Activated naive CD4-positive, alpha-beta T cell treated with anti-CD3 and anti-CD28 coated beads for 36 hours (primary cell): ENCODE measurements around the gene KCNMA1. TPM values are rescaled to one million over a fixed set of nuclear protein-coding genes. Genes with fewer than 3 reads are reported as not detected.

Experiments used
- CTCF ChIA-PET: fragments of 350-600 bp; sonication (Branson Sonifier 250); formaldehyde crosslinking; loops from one replicate; lab custom pipeline; 2021; ENCODE audit warnings: antibody characterized with exemption; lab: Charles Lee
- DNase-seq: peaks from one replicate; pipeline ENCODE4 v3.0.0-alpha.2; 2020
- H3K27ac Mint-ChIP-seq: one replicate; pipeline ENCODE4 v1.8.0; 2021; ENCODE audit warnings: mild to moderate bottlenecking, mixed read lengths
- H3K27me3 Mint-ChIP-seq: one replicate; pipeline ENCODE4 v1.8.0; 2021; ENCODE audit warnings: low read depth, mixed read lengths
- H3K36me3 Mint-ChIP-seq: one replicate; pipeline ENCODE4 v1.8.0; 2021; ENCODE audit warnings: low read depth, mixed read lengths
- H3K4me1 Mint-ChIP-seq: one replicate; pipeline ENCODE4 v1.8.0; 2021; ENCODE audit warnings: low read depth, mixed read lengths
- H3K4me3 Mint-ChIP-seq: one replicate; pipeline ENCODE4 v1.8.0; 2021; ENCODE audit warnings: mild to moderate bottlenecking, moderate library complexity, mixed read lengths
- H3K9me3 Mint-ChIP-seq: one replicate; pipeline ENCODE4 v1.8.0; 2021; ENCODE audit warnings: mixed read lengths
- intact Hi-C: fragments of 100-400 bp; cut with micrococcal nuclease; formaldehyde crosslinking; loops from one replicate; pipeline ENCODE4 v1.15.1; 2023
- total RNA-seq, 2 experiments: library from RNA; stranded (reverse); gene quantifications; one replicate each; pipeline ENCODE4 v1.2.3, GENCODE V29; 2021

Gene KCNMA1
- total RNA-seq, 2 experiments from 2014 or later: not detected

DNA sequence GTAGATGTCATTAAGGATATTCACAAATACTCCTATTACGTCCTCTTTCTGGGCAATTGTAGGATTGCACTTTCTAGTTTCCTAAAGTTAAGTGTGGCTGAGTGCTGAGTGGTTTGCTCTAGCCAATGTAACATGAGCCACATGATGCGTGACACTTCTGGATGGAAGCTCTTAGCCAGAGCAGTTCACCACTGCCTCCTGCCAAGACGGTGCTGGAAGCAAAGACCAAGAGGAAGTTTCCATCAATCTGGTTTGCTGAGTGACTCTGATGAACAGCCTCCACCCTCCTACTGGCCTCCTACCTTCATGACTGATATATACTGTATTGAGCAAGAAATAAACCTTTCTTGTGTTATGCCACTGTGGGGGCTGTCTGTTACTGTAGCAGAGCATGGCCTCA lies 318.1 kb downstream of the KCNMA1 start:
- CTCF ChIA-PET: no interaction called here
- Mint-ChIP-seq H3K36me3 (no peaks in the 10 kb centered on the region), H3K4me1 (no peaks in the 10 kb centered on the region), H3K9me3 (no peaks in the 10 kb centered on the region), H3K4me3 (no peak overlapping the region), H3K27me3 (no peaks in the 10 kb centered on the region), H3K27ac (no peak overlapping the region)
- intact Hi-C loops: no loop called here
- no peak for DNase-seq

DNA sequence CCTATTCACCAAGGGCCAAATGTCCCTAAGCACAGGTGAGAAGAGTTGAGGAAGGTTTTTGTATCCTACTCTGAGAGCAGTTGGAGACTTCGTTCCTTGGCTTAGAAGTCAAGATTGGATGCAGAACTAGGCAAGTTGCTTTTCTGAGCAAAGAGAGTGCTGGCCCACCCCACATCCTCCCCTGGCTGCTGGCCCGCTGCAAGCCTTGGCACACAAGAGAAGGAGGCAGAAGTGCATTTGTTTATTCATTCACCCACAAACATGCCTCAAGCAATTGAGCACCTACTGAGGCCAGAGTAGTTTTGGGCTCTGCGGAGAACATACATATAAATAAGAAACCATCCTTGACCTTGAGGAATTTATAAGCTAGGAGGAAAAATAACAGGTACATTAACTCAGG lies 318.9 kb downstream of the KCNMA1 start:
- H3K4me1 Mint-ChIP-seq: no peaks in the 10 kb centered on the region
- no peaks in the 10 kb centered on the region for H3K9me3 Mint-ChIP-seq
- H3K36me3 Mint-ChIP-seq: no peaks in the 10 kb centered on the region
- H3K27ac Mint-ChIP-seq: no peak overlapping the region
- CTCF ChIA-PET: no interaction called here
- no peak overlapping the region for H3K4me3 Mint-ChIP-seq
- intact Hi-C loops: no loop called here
- DNase-seq: no peak
- H3K27me3 Mint-ChIP-seq: no peaks in the 10 kb centered on the region

DNA sequence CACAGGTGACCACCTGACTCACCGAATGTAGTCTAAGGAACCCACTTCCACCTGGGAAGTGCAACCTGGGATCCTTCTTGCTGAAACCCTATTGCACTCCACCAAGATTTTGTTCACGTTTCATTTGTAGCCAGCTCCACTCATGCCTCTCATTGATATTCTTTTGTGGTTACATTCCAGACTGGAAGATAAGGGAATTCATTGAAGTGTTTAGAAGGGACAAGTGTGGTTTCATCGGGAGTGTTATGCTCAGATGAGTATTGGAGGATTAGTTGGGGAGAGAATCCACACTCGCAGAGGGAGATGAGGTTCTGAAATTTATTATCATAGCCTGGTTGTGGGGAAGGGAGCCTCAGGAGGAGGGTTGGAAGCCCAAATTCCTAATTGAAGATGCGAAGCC lies 320.4 kb downstream of the KCNMA1 start:
- DNase-seq: no peak
- Mint-ChIP-seq H3K9me3 (no peaks in the 10 kb centered on the region), H3K27me3 (no peaks in the 10 kb centered on the region), H3K27ac (no peak overlapping the region), H3K4me1 (no peaks in the 10 kb centered on the region), H3K4me3 (no peak overlapping the region), H3K36me3 (no peaks in the 10 kb centered on the region)
- intact Hi-C loops: no loop called here
- CTCF ChIA-PET: no interaction called here

DNA sequence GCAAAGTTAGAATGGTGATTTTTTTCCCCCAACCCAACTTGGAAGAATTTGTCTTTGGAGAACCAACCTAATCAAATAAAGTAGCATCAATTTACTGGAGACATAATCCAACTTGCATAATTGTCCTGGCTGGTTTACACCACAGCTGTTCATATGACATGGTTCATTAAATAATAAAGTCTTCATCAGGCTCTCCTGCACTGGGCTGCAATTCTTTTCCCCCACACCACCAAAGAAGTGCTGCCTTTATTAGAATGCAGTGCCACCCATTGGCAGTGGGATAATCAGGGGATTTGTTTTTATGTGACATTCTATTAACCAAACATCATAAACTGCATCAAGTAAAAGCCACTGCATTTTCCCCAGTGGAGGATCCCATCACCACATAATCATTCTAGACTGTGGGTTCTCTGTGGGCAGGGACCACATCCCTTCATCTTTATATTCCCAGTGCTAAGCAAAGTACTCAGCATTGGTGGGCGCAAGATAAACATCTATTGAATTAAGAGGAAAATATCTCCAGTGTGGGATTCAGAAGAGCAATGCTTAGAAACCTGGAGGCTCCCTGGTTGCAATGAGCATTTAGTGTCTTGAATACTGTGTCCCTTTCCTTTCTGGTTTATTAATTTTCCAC lies 322.0 kb downstream of the KCNMA1 start:
- Mint-ChIP-seq H3K4me1 (no peaks in the 10 kb centered on the region), H3K27me3 (no peaks in the 10 kb centered on the region), H3K9me3 (no peaks in the 10 kb centered on the region), H3K36me3 (no peaks in the 10 kb centered on the region), H3K27ac (no peak overlapping the region), H3K4me3 (no peak overlapping the region)
- CTCF ChIA-PET: no interaction called here
- intact Hi-C loops: no loop called here
- DNase-seq: no peak

DNA sequence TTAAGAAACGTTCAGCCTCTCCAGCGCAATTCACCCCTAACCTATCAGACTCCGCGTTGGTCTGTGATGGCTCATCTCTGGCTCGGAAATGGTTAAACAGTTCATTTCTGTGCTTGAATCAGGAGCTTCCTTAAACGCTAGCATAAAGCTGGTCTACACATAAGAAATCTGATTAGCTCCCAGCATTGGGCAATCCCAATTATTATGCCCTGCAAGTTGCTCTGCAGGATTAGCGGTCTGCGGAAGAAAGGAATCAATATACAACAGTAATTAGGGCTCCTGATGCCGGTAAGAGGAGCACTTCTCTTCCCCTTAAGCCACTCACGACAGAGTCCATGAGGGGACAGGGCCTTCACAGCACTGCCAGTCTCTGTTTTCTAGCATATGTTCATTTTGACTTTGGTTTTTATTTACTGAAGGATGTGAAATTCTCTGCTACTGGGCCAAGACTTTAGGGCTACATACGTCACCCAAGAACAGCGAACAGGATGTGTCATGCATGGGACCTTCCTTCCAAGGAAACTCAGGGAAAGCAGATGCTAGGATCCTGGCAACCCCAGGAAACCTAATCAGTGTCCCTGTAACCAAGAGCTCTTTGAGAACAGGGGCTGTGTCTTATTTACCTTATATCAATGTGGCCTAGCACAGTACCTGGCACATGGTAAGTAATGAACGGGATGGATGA lies 324.4 kb downstream of the KCNMA1 start:
- CTCF ChIA-PET: interaction anchor here (1.4 kb wide), 1 partner anchor 20 kb away, joined by 3 read pairs; no protein-coding TSS in a partner anchor
- Mint-ChIP-seq H3K36me3 (no peaks in the 10 kb centered on the region), H3K27ac (no peak overlapping the region), H3K4me3 (no peak overlapping the region), H3K27me3 (no peaks in the 10 kb centered on the region), H3K4me1 (no peaks in the 10 kb centered on the region), H3K9me3 (no peaks in the 10 kb centered on the region)
- intact Hi-C loops: no loop called here
- no peak for DNase-seq

DNA sequence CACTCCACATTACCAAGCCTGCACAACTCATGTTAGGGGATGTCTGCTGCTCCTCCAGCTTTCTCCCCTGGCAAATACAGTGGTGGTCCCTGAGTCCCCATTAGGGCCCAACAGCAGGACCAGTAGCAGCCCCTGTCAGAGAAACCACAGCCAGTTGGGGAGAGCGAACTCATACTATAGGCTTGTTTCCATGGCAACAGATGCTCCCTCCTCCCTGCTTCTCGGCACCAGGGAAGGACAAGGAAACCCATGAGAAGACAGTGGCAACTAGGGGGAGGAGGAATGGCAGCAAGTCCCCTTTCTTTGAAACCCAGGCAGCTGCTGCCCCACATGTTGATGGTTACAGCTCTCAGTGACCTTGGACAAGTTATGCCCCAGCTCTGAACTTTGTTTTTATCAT lies 326.4 kb downstream of the KCNMA1 start:
- intact Hi-C loops: no loop called here
- Mint-ChIP-seq H3K9me3 (no peaks in the 10 kb centered on the region), H3K27ac (no peak overlapping the region), H3K4me1 (no peaks in the 10 kb centered on the region), H3K27me3 (no peaks in the 10 kb centered on the region), H3K4me3 (no peak overlapping the region), H3K36me3 (no peaks in the 10 kb centered on the region)
- no peak for DNase-seq
- CTCF ChIA-PET: no interaction called here

DNA sequence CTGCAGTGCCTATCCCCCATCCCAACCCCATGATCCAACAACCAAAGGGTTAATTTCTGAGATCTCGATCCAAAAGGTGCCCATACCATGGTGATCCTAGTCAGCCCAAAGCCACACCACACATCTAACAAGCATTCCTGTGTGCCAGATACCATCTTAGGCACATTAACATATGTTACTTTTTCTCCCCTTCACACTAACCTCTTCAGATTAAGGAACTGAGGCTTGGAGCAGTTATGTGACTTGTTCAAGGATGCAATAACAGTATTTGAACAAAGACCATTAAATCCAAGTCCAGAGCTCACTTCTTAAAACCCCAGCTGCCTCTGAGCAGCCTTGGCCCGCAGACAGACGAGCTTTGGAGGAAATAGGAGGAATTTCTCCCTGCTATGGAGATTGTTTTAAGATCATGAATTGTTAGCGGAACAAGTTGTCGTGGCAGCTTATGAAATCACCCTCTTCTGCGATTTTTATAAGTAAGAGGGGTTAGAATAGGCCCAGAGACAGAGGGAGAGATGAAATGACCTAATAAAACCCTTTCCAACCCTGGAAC lies 327.2 kb downstream of the KCNMA1 start:
- H3K9me3 Mint-ChIP-seq: no peaks in the 10 kb centered on the region
- no peaks in the 10 kb centered on the region for H3K4me1 Mint-ChIP-seq
- no peak overlapping the region for H3K4me3 Mint-ChIP-seq
- no peak for DNase-seq
- CTCF ChIA-PET: no interaction called here
- no peaks in the 10 kb centered on the region for H3K27me3 Mint-ChIP-seq
- intact Hi-C loops: no loop called here
- H3K36me3 Mint-ChIP-seq: no peaks in the 10 kb centered on the region
- no peak overlapping the region for H3K27ac Mint-ChIP-seq

DNA sequence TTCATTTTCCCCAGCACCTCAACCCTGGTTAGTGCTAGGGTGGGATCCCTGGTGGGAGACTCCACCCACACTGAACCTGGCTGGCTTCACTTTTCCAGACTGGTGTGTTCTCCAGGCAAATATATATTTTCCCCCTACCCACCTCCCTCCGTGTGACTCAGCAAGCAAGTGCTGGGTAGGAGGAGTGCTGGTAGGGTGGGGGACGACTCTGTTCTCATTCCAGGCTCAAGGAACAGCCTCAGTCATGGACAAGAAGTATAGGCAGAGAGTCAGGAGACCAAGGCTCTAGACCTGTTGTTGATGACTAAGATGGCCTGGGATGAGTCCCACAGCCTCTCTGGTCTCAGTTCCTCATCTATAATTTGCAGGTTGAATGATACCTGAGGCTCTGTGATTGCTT lies 328.1 kb downstream of the KCNMA1 start:
- Mint-ChIP-seq H3K4me1 (no peaks in the 10 kb centered on the region), H3K27me3 (no peaks in the 10 kb centered on the region), H3K9me3 (no peaks in the 10 kb centered on the region), H3K36me3 (no peaks in the 10 kb centered on the region), H3K4me3 (no peak overlapping the region), H3K27ac (no peak overlapping the region)
- DNase-seq: no peak
- CTCF ChIA-PET: no interaction called here
- intact Hi-C loops: no loop called here

DNA sequence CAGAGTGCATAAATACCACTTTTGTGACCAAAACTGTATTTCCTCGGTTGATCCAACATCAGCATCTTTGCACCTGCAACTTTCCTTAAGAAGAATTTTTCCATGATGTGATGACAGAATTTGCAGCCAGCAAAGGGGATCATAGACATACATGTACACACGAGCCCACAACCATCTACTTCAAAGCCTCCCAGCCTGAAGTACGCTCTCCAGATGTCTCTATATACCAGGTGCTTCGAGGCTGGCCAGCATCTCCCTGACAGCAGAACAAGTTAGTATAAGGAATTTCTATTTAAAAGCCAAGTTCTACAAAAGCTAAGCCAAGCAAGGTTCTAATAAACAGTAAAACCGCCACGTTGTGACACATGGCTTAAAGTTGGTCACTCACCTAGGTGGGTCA lies 328.5 kb downstream of the KCNMA1 start:
- no peak overlapping the region for H3K4me3 Mint-ChIP-seq
- intact Hi-C loops: no loop called here
- no peaks in the 10 kb centered on the region for H3K9me3 Mint-ChIP-seq
- H3K27ac Mint-ChIP-seq: no peak overlapping the region
- DNase-seq: no peak
- CTCF ChIA-PET: no interaction called here
- no peaks in the 10 kb centered on the region for H3K36me3 Mint-ChIP-seq
- H3K27me3 Mint-ChIP-seq: no peaks in the 10 kb centered on the region
- no peaks in the 10 kb centered on the region for H3K4me1 Mint-ChIP-seq

DNA sequence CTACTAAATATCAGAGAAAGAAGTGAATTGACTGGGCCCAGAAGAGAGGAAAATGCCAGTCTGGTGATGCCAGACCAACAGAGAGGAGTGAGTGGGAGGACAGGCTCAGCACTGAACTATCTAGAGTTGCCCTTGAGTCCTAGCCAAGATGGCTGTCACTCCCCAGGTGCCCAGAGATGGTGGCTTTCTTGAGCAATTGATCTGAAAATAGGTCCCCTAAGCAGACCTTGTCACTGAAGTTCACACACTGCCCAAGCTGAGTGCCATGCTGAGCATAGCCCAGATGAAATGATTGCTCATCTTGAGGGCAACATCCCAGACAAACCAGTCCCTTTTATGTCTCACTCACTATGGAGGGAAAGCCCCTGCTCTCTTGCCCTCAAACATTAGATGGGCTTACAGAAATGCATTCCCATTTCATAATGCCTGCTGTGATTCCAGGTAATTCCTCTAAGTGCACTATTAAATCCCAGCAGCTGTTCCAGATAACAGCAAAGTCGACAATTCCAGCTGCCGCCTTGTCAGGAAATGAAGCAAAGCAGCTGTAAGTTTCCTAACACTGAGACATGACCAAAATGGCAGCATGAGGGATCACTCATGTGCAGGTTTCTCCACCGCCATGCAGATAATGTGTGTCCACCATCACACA lies 329.4 kb downstream of the KCNMA1 start:
- no peaks in the 10 kb centered on the region for H3K4me1 Mint-ChIP-seq
- H3K27me3 Mint-ChIP-seq: peaks cover 2% of the 10 kb centered on the region
- no peak overlapping the region for H3K27ac Mint-ChIP-seq
- H3K9me3 Mint-ChIP-seq: no peaks in the 10 kb centered on the region
- intact Hi-C loops: no loop called here
- no peak for DNase-seq
- H3K4me3 Mint-ChIP-seq: no peak overlapping the region
- CTCF ChIA-PET: no interaction called here
- no peaks in the 10 kb centered on the region for H3K36me3 Mint-ChIP-seq

DNA sequence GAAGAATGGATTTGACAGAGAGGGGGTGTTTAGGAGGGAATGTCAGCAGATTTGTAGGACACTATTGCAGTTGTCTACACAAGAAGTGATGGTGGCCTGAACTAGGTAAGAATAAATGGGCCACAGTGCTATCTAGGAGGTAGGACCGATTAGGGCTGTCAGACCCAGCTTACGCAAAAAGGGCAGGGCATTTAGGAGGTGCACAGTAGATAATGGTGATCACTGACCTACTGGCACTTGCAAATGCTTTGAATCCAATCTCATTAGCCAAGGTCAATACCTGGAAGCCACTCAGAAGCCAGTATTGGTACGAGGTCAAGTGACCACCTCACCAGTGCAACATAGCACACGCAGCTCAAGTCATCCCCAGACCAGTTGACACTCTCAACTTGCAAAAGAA lies 330.9 kb downstream of the KCNMA1 start:
- CTCF ChIA-PET: no interaction called here
- no peak overlapping the region for H3K4me3 Mint-ChIP-seq
- H3K36me3 Mint-ChIP-seq: no peaks in the 10 kb centered on the region
- intact Hi-C loops: no loop called here
- H3K9me3 Mint-ChIP-seq: peaks cover 3% of the 10 kb centered on the region
- no peak overlapping the region for H3K27ac Mint-ChIP-seq
- DNase-seq: no peak
- H3K4me1 Mint-ChIP-seq: no peaks in the 10 kb centered on the region
- peaks cover 5% of the 10 kb centered on the region for H3K27me3 Mint-ChIP-seq

DNA sequence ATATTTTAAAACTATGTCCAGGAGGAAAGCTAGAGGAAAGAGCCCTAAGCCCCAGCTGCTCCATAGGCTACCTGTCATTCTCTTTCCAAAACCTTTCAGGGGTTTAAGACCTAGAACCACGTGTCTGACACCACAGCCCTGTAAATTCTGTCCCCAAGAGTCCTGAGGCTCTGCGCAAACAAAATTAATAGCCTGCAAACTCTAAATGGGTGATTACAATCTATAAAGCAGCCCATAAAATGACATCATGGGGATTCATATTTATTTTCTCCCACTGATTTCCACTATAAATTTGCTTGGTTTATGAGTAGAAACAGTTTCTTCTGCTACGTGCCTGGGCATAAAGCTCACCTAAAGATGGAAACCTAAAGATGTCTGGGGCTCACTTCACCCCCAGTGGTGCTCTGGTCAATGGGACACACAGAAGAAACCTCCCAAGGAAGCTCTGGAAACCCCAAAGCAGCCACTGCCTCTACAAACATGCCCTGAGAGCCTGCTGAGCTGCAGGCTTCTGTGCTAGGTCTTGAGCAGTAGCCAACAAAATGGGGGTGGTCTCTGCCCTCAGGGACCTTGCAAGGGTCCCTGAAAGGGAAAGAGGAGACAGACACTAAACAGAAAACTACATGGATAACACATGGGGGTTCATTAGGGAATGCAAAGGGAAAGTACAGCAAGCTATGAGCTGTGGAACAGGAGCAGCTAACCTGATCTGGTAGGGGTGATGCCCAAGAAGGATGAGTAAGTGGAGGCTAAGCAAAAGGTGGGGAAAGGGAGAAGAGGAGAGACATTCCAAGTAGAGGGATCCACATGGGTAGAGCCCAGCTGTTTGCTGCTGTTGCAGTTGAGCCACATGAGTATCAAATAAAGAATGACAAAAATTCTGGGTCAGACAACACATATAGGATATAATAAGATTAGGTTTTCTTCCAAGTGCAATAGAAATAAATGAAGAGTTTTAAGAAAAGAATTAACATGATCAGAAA lies 331.7 kb downstream of the KCNMA1 start:
- intact Hi-C loops: no loop called here
- no peak for DNase-seq
- Mint-ChIP-seq H3K27me3 (peaks cover 5% of the 10 kb centered on the region), H3K4me3 (no peak overlapping the region), H3K9me3 (peaks cover 3% of the 10 kb centered on the region), H3K27ac (no peak overlapping the region), H3K36me3 (no peaks in the 10 kb centered on the region), H3K4me1 (no peaks in the 10 kb centered on the region)
- CTCF ChIA-PET: interaction anchor here (0.7 kb wide), 1 partner anchor 133 kb away, joined by 3 read pairs; no protein-coding TSS in a partner anchor
